ENCODE results near the gene NAT14.
"Not testable (repeated sequence)": the region's sequence is repeated elsewhere in the genome, so short reads cannot be mapped to it uniquely, and the experiment has no call there.

Gene NAT14, protein sequence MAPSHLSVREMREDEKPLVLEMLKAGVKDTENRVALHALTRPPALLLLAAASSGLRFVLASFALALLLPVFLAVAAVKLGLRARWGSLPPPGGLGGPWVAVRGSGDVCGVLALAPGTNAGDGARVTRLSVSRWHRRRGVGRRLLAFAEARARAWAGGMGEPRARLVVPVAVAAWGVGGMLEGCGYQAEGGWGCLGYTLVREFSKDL

DNA sequence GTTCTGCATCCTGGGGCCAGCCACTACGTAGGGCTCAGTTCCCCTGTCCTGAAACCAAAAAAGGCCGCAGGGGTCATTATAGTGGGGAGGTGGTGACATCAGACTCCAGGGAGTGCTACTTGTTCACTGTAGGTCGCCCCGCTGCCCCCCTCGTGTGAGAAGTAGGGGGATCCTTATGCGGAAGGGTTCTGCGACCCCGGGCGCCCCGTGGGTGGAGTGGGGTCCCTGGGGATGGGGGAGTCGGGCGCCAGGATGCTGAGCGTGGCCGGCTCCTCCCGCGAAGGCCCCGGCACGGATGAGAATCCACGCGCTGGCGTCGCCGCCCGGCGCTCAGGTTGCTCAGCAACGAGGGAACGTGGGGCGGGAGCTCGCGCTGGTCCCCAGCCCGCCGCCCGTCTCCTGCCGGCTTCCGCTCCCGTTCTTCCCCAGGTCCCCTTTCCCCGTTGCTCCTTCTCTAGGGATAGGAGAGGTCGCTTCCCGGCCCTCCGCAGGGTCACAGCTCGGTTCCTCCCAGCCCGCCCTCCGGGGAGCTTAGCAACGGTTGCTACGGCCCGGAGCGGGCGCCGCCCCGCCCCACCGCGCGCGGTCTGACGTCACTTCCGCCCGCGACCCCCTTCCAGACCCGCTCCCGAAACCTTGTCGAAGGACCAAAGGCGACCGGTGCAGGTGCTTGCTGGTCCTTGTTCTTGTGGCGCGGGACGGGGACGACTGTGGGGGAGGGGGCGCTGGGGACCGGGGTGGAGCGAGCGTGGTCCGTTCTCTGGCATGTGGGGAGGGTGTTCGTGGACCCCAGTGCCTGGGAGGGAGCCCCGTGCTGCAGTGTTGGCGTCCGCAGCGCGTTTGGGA, at the start of gene NAT14:
Gene NAT14 (plus strand): TSS at position 596 of the 846 bp plus-strand sequence. CDS start 521 bp downstream, outside the sequence.
- peak; percentile 98 for DNase-seq (ENCODE audit: low spot score)

DNA sequence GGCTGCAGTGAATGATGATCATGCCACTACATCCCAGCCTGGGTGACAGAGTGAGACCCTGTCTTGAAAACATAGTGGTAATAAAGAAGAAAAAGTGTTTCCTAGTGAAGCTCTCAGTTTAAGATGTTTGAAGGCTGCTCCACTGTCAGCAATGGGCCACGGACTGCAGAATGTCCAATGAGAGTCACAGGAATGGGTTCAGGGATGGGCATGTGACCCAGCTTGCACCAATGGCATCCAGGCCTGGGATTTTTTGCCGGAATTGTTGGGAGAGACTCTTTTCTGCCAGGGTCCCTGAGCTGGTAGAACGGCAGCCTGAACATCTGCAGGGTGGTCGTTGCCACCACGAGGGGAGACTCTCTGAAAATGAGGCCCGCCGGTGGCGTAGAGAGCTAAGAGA, 48.1 kb upstream of the NAT14 start:
- no peak for DNase-seq (ENCODE audit: low spot score)

DNA sequence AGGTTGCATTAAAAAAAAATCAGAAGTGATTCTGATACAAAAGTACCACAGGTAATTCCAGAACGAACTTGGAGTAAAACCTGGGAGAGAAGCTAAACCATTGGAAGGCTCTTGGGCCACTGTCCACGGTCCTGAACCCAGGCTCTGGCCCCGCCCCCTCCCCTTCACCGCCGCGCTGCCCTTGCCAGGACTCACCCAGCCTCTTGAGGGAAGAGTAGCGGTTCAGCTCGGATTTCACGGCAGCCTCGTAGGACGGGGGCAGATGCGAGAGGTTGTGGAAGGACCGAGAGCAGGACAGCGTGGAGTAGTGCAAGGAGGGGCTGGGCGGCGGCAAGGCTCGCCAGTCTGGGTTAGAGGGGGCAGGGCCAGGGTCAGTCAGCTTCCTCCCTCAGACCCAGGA, 47.6 kb upstream of the NAT14 start:
- no peak for DNase-seq (ENCODE audit: low spot score)

DNA sequence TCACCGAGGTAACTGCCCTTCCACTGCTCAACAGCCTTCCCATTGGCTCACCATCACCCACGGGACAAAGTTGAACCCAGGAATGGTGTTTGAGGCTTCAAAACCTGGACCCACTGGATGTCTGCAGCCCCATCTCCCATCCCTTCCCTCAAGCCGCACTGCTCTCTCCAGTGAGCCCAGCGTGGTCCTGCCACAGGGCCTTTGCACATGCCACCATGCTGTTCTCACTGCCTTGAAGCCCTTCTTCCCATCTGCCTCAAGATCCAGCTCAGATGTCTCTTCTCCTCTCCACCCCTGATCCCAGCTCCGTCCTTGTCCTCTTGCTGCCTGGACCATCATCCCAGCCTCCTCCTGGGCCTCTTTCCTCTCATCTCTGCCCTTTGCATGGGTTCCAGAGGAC, 45.9 kb upstream of the NAT14 start:
- no peak for DNase-seq (ENCODE audit: low spot score)

DNA sequence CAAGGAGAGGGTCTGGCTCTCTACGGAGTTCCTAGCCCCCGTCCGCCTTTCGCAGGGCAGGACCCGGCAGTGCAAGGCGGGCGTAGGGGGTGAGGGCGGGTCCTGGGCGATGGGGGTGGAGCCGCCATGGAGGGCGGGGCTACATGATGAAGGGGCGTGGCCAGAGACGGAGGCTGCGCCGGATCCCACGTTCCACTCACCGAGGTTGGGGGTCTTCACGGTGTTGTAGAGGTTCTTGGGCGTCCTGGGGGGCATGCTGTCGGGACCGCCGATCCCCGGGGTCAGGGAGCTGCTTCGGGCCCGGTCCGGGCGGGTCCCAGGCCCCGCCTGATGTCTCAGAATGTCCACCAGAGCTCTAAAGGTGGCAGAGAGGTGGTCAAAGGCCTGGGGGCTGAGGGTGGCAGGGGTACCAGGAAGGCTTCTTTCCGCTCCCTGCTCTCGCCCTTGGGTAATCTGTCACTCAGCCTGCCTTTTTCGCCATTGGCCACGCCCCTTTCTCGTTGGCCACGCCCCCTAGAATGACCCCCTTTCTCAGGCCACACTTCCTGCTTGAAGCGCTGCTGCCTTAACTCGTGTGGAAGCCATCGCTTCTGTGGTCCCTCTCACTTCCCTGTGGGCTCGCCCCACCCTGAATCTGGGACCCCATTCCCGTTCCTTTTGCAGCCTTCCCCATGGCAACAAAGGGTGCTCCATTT, 44.4 kb upstream of the NAT14 start:
- peak; percentile 77 for DNase-seq (ENCODE audit: low spot score)

DNA sequence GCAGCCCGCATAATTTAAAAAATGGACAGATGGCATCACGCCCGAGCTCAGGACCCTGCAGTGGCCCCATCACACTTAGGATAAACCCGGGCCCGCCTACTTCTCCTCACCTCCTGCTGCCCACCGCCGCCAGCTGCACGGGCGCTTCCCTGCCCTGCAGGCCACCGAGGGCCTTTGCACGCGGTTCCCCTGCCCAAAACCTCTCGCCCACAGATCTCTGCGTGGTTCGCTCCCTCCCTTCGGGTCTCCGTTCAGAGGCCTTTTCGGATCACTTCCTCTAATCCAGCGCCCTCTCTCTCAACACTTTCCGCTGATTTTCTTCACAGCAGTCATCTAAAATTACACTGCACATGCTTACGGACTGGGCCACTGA, 43.7 kb upstream of the NAT14 start:
- no peak for DNase-seq (ENCODE audit: low spot score)

DNA sequence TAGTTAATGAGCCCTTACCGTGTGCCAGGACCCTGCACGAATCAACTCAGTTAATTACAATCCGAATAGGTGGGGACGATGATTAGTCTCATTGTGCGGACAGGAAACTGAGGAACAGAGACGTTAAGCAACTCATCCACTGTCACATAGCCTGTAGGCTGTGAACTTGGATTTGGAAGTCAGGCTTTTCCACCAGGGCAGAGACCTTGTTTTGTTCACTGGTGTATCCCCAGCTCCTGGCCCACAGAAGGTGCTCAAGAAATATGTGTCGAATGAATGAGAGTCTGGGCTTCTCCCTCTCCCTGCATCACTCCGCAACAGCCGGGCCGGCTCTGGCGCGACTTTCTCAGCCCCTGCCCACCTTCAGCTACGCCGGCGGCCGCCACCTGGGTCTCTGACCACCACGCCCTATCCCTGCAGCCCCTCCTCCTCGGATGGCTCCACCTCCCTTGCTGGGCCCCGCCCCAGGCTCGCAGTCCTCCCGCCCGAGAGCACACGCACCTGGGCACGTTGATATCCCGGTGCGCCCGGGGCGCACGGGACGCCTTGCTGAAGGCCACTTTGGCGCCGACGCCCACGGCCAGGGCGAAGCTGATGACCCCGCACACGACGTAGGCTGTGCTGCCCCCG, 43.2 kb upstream of the NAT14 start:
- no peak for DNase-seq (ENCODE audit: low spot score)

DNA sequence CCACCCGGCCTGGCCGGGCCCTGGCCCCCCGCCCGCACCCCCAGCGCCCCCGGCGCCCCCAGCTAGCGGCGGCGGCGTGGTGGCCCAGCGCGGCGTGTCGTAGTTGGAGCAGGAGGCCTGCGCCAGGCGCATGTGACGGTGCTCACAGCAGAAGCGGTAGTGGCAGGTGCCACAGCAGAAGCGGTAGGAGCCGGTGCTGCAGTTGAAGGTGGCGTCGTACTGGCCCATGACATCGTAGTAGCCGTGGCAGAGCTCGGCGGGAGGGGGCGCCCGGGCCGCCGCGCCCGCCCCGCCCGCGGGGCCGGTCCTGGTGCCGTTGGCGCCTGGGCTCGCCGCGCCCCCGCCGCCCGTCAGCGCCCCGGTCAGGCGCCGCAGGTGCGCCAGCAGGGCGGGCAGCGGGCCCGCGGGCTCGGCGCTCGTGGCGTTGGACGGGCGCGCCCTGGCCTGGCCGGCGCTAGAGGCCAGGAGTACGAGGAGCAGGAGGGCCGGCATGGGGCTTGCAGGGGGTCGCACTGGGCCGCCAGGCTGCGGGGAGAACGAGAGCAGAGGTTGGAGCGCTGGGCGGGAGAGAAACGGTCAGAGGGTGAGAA, 42.5 kb upstream of the NAT14 start:
- DNase-seq (ENCODE audit: low spot score) = peak; percentile 60

DNA sequence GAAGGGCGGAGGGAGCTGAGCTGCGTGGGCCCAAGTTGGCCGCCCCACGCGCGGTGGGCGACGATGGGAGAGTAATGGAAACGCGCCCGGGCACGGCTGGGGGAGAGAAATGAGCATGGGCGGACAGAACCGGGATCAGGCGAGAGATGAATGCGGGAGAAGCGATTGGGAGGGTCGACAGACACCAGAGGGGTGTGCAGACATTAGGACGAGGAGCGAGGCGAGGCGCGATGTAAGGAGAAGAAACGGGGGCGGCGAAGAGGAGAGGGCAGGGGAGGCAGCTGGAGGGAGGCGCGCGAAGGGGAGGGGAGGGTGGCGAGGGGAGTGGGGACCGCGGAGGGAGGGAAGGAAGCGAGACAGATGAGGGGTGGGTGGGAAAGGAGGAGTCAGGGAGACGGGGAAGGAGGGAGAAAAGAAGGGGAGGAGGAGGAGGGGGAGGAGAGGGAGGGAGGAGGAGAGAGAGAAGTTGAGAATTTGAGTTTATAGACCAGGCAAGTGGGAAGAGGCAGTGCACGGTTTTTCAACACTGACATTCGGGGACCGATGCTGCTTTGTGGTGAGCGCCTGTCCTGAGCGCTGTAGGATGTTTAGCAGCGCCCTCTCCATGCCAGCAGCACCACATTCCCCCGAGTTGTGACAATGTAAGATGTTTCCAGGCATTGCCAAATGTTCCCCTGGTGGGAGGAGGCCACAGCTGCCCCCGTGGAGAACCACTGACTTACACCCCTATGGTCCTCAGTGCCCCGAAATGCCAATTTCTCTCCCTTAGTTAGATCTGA, 41.8 kb upstream of the NAT14 start, which contains the start of gene SHISA7:
Gene SHISA7 (minus strand): TSS at position 256 of the 779 bp plus-strand sequence. CDS start 437 bp downstream, outside the sequence.
- no peak for DNase-seq (ENCODE audit: low spot score)

DNA sequence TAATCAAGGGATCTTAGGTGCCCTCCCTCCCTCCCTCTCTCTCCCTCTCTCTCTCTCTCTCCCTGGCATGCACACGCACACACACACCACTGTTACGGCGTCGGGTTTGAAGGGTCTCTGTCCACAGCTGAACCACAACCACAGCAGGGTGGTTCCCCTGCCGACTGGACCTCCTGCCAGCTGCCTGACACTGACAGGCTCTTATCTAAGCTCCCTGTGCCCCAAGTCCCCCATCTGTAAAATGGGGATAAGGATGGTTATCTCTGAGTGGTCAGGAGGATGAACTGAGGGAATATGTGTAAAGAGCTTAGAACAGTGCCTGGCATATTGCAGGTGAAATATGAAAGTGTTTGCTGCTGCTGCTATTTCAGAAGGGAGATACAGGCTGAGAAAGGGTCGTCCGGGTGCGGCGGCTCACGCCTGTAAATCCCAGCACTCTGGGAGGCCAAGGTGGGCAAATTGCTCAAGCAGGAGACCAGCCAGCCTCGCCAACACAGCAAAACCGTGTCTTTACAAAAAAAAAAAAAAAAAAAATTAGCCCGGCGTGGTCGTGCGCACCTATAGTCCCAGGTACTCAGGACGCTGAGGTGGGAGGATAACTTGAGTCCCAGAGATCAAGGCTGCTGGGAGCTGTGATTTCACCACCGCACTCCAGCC, 41.0 kb upstream of the NAT14 start:
- no peak for DNase-seq (ENCODE audit: low spot score)

DNA sequence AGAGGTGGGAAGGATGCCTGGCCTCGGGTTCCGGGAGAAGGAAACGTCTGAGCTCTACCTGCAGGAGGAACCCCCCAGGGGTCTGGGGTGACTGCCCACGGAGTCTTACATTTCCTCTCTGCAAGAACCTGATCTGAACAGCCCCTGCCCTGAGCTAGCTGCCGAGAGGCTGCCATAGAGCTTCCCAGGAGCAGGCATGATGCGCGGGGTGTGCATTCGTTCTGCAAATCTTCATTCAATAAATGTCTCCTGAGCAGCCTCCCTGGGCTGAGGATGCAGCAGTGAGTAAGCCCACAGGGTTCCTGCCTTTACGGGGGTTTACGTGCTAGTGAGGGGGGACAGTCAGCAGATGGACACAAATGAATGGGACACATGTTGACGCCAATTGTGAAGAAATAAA, 40.3 kb upstream of the NAT14 start:
- DNase-seq (ENCODE audit: low spot score) = no peak

DNA sequence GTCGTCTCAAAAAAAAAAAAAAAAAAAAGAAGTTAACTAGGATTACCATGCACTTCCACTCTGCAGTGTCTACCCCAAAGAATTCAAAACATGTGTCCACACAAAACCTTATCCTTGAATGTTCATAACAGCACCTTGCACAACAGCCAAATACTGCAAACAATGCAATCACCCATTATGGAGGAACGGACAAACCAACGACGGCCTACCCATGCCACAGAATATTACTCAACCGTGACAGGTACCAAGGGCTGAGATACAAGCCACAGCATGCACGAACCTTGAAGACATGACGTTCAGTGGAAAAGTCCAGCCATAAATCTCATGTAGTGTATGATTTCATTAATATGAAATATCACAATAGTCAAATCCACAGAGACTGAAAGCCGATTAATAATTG, 38.9 kb upstream of the NAT14 start:
- DNase-seq (ENCODE audit: low spot score) = no peak

DNA sequence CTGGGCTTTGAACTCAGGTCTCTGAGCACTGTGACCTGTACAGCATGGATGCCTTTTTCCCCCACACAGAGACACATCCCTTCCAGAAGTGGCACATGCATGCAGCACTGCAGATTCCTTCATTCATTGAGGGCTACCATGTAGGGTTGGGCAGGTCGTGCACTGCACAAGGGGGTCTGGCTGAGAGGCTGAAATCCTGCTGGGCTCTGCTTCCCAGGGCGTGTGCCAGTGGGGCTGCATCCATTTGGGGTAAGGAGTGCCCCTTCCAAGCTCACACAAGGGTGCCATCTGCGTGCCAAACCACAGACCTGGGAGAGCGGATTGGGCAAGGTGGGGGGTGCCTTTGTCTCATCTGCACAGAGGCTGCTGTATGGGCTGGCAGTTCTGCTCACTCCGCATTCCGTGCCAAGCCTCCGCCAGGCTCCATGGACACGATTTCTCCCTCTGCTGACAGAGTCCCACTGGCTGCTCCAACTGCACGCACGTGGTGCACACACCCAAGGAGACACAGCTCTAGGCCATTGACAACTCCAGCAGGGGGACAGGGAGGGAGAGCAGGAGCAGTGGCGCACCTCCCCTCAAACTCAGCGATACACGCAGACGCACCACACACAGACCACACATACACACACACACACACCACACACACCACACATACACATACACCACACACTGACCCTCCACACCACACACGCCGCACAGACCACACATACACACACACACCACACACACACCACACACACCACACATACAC, 37.4 kb upstream of the NAT14 start:
- peak; percentile 64 for DNase-seq (ENCODE audit: low spot score)

DNA sequence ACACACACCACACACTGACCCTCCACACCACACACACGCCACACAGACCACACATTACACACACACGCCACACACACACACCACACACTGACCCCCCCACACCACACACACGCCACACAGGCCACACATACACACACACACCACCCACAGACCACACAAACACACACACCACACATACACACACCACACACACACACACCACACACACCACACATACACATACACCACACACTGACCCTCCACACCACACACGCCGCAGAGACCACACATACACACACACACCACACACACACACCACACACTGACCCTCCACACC, 36.9 kb upstream of the NAT14 start:
- DNase-seq (ENCODE audit: low spot score) = not testable (repeated sequence)

DNA sequence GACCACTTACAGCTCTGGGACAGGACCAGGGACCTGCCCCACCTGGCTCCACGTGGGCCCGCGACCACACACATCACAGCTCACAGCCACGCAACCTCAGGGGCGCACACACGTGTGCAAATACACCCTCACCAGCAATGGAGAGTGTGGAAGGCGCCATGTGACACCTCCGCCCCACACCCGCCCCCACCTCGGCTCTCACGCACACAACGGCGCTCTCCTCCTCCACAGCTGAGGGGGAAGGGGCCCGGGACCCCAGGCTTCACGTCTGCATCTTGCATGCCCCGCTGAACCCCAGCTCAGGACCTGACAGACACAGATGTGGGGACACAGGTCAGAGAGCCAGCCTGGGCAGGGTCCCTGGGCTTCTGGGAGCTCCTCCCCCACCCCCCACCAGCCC, 35.5 kb upstream of the NAT14 start:
- no peak for DNase-seq (ENCODE audit: low spot score)

DNA sequence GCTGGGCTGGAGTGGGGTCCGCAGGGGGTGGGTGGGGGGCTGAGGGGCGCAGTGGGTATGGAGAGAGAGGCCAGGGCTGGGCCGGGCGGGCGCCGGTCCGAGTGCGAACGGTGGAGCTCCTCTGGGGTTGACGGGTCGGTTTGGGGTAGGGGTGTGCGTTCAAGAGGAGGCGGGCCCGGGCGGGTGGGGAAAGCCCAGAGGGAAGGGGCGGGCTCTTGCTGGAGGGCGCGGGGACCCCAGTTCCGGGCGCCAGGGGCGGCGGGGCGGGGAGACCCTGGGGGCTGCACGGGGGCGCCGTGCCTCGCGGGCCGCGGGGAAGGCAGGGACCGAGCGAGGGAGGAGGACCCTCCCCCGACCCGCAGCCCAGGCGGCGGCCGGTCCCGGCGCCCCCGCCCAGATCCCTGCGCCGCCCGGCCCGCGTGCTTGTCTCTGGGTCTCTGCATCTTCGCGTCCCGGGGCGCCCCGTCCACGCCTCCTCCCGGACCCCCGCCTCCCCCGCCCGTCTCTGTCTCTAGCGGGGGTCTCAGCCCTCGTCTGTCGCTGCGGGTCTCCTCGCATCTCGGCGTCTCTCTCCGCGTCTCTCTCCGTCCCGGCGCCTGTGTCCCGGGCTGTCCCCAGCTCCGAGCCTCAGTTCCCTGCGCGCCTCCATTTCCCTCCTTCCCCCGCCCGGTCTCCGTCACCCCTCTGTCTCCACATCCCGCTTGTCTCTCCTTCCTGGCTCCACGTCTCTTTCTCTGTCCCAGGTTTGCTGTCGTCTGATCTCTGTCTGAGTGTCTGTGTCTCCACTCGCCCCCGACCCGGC, 33.6 kb upstream of the NAT14 start:
- DNase-seq (ENCODE audit: low spot score) = peak; percentile 57

DNA sequence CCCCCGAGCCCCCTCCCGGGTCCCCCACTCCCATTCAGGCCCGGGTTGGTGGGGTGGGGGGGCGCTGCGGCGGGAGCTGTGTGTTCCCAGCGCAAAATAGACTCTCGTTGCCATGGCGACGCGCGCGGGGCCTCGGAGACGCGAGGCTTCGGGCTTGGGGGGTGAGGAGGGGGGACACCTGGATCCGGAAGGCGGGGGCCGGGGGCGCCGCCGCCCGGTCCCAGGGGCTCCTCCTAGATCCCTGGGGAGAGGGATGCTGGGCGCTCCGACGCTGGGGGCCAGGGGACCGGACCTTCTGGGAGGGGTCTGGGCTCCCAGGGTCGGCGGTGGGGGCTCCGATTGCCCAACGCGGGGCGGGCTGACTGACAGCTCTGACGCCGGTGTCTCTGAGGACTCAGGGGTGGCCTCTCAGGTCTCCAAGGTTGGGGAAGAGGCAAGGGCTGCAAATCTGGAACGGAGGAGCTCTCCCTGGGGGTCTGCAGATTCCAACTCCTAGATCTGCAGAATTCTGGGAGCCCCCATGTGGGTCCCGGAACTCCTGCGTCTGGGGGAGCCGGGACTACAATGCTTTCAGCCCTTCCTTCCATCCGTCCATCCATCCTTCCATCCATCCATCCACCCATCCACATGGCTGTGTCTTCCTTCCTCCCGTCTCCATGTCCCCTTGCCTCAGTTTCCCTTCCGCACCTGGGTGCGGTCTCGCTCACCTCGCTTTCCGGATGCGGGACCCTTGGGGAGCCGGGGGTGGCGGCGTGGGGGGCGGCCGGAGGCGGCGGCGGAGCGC, 32.8 kb upstream of the NAT14 start:
- no peak for DNase-seq (ENCODE audit: low spot score)

DNA sequence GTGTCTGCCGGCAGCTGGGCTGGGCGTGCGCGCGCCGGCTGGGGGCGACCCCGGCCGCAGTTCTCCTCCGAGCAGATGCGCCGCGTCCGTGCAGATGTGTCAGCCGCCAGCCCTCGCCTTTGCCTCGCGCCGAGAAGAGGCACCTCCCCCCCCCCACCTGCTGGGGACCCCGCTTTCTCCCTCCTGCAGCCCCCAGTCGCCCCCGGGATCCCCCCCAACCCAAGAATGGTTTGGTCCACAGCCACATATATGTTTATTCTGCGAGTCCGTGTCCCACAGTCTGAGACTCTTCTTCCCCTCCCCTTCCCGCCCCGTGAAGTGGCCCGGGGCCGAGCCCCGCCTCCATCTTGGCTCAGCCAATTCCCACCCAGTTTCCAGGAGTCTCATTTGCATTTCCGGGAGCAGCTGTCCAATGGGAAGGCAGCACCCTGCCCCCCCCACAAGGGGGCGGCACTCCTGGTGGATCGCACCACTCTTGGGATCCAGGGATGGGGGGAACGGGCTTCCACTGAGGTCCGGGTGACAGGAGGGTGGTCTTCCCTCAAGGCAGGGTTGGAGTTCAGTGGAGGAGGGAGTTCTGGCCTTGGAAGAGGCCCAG, 32.1 kb upstream of the NAT14 start:
- DNase-seq (ENCODE audit: low spot score) = peak; percentile 90
